Right atrium auricular region (tissue), 2 donors: ENCODE measurements around the gene HSD17B12. TPM values are rescaled to one million over a fixed set of nuclear protein-coding genes. Genes with fewer than 3 reads are reported as not detected.

ENCODE experiments used
- DNase-seq: peaks from one replicate; pipeline ENCODE4 v3.0.0-alpha.2; 2019; ENCODE audit warnings: low spot score
- H3K27ac ChIP-seq, 2 donors: fragments of 200-600 bp; sonication (generic); 1 replicate in 1 of 2; 2 replicates in 1 of 2; pipeline ENCODE4 v1.5.1; 2016 to 2019
- H3K27me3 ChIP-seq, 2 donors: fragments of 200-600 bp; sonication (generic); one replicate each; pipeline versions ENCODE4 v1.5.1 to v1.6.0; 2017 to 2019
- H3K36me3 ChIP-seq: fragments of 200-600 bp; sonication (generic); one replicate; pipeline ENCODE4 v1.5.1; 2016
- H3K4me1 ChIP-seq, 2 donors: fragments of 200-600 bp; sonication (generic); one replicate each; pipeline versions ENCODE4 v1.5.1 to v1.6.0; 2017 to 2019
- H3K4me3 ChIP-seq, 2 donors: fragments of 200-600 bp; sonication (generic); 1 replicate in 1 of 2; 2 replicates in 1 of 2; pipeline ENCODE4 v1.5.1; 2017 to 2019; ENCODE audit warnings: mild to moderate bottlenecking in 1 of 2, moderate library complexity in 1 of 2
- H3K9me3 ChIP-seq, 2 donors: fragments of 200-600 bp; sonication (generic); one replicate each; pipeline ENCODE4 v1.5.1; 2019
- total RNA-seq, 2 donors: library from RNA; depleted of rRNA; stranded (reverse); fragments of >200 nt; gene quantifications; one replicate each; pipeline ENCODE4 v1.1.0, GENCODE V29; 2016
- TF ChIP-seq, protein P1 (sequence below), 2 donors: fragments of 200-600 bp; sonication (generic); IDR thresholded peaks; one replicate each; pipeline ENCODE4 v1.5.1; 2019; ENCODE audit warnings: antibody characterized with exemption in 2 of 2

Gene HSD17B12
- total RNA-seq, 2 donors from 2014 or later = 61.4 to 108 TPM

DNA sequence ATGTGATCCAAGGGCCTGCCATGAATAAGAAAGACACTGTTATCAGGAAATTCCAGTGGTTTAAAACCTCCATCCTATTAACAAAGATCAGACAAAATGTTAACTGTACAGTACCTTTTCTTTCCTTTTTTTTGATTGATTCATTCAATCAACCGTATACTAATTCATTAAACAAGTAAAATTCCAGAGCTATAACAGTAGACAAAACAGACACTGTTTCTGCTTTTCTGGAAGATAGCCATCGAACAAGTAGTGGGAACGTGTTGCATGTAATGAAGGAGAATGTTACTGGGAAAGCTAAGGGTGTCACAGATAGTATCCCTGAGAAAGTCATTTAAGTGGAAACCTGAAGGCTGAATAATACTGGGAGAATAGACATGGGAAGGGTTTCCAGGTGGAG, 126.4 kb downstream of the HSD17B12 start:
- H3K4me1 ChIP-seq = no peaks in the 10 kb centered on the region
- TF ChIP-seq, protein P1, sequence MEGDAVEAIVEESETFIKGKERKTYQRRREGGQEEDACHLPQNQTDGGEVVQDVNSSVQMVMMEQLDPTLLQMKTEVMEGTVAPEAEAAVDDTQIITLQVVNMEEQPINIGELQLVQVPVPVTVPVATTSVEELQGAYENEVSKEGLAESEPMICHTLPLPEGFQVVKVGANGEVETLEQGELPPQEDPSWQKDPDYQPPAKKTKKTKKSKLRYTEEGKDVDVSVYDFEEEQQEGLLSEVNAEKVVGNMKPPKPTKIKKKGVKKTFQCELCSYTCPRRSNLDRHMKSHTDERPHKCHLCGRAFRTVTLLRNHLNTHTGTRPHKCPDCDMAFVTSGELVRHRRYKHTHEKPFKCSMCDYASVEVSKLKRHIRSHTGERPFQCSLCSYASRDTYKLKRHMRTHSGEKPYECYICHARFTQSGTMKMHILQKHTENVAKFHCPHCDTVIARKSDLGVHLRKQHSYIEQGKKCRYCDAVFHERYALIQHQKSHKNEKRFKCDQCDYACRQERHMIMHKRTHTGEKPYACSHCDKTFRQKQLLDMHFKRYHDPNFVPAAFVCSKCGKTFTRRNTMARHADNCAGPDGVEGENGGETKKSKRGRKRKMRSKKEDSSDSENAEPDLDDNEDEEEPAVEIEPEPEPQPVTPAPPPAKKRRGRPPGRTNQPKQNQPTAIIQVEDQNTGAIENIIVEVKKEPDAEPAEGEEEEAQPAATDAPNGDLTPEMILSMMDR (IDR thresholded peaks at IDR 0.05) = no peak
- no peak overlapping the region for H3K4me3 ChIP-seq
- H3K27me3 ChIP-seq = no peaks in the 10 kb centered on the region
- H3K9me3 ChIP-seq = no peaks in the 10 kb centered on the region
- no peak for DNase-seq
- H3K36me3 ChIP-seq = no peaks in the 10 kb centered on the region
- no peak overlapping the region for H3K27ac ChIP-seq

DNA sequence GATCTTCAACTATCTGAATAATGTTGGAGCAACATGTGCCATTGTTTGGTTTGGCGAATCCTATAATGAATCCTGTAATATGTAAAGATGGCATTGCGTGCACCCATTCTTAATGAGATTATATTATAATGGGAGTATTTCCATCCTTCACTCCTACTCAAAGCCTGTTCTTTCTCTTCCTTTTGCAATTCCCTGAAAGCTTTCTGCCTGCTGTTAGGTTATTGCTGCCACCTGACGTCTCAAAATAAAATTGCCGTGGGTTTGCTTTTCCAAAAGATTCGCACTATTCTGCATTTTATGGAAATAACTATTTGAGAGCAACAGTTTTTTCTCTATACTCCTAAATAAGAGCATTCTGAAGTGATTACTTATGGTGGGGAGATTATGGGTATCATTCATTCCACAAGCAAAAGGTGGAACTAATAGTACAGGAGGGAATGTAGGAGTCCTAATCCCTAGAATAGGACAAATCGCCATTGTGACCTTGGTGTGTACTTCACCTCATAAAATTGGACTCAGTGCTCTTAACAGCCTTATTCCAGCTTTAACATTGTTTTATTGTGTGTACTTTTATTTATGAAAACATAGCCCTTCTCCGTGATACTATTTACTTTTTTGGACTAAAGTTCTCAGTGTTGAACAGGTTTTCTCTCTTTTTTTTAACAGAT, 130.5 kb downstream of the HSD17B12 start:
- H3K36me3 ChIP-seq = peaks cover 7% of the 10 kb centered on the region
- no peaks in the 10 kb centered on the region for H3K9me3 ChIP-seq
- H3K27me3 ChIP-seq = no peaks in the 10 kb centered on the region
- DNase-seq = no peak
- TF ChIP-seq, protein P1 (IDR thresholded peaks at IDR 0.05) = peak; percentile 15 to 57
- H3K4me1 ChIP-seq = no peaks in the 10 kb centered on the region
- no peak overlapping the region for H3K4me3 ChIP-seq
- H3K27ac ChIP-seq = no peak overlapping the region

DNA sequence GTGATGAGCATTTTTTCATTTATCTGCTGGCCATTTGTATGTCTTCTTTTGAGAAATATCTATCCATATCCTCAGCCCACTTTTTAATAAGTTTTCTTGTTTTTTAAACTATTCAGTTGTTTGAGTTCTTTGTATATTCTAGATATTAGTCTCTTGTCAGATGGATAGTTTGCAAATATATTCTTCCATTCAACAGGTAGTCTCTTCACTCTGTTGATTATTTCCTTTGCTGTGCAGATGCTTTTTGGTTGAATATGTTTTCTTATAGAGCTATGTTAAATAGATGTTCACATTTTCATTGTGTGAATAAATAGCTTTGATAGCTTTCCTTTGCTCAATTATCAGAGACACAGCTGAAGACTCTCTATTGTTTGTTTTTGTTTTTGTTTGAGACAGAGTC, 131.9 kb downstream of the HSD17B12 start:
- no peak overlapping the region for H3K4me3 ChIP-seq
- H3K9me3 ChIP-seq = no peaks in the 10 kb centered on the region
- H3K36me3 ChIP-seq = peaks cover 7% of the 10 kb centered on the region
- no peaks in the 10 kb centered on the region for H3K27me3 ChIP-seq
- no peak for DNase-seq
- no peak overlapping the region for H3K27ac ChIP-seq
- TF ChIP-seq, protein P1 (IDR thresholded peaks at IDR 0.05) = no peak
- no peaks in the 10 kb centered on the region for H3K4me1 ChIP-seq

DNA sequence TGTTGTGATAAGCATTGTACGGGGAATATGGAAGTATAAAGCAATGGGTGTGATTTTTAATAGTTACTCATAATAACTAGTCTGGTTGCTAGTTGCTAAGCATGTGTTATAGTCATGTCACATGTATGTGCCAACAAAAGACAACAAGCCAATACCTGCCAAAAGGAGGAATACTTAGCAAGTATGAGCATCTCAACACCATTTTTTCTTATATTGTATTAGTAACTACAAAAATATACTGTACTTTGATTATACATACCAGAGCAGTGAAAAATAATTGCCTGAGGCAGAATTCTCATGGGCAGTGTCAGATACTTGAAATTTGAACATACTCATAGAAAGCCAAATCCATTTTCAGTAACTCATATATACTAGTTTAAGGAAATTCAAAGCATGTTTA, 137.7 kb downstream of the HSD17B12 start:
- Histone ChIP-seq H3K4me3 (no peak overlapping the region), H3K27ac (no peak overlapping the region), H3K4me1 (no peaks in the 10 kb centered on the region), H3K27me3 (no peaks in the 10 kb centered on the region), H3K36me3 (peaks cover 7% of the 10 kb centered on the region), H3K9me3 (no peaks in the 10 kb centered on the region)
- DNase-seq = no peak
- TF ChIP-seq, protein P1 (IDR thresholded peaks at IDR 0.05) = no peak

DNA sequence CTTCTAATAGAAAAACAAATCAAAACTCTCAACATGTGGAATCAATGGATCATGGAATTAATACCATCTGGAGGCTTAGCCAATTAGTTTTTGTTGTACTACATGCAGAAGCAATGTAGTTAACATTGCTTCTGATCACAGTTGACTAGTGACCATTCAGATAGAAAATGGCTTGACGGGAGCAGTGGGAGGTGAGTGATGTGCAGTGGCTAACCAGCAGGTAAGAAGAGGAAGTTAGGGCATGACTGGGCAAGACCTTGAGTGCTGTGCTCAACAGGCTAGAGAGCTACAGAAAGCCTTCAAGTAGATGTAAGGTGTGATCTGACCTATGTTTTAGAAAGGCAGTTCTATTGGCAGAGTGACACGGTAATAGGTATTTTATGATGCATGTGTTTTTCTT, 139.4 kb downstream of the HSD17B12 start:
- no peak for DNase-seq
- Histone ChIP-seq H3K27me3 (no peaks in the 10 kb centered on the region), H3K36me3 (peaks cover 7% of the 10 kb centered on the region), H3K4me1 (no peaks in the 10 kb centered on the region), H3K27ac (no peak overlapping the region), H3K4me3 (no peak overlapping the region), H3K9me3 (no peaks in the 10 kb centered on the region)
- TF ChIP-seq, protein P1 (IDR thresholded peaks at IDR 0.05) = no peak

DNA sequence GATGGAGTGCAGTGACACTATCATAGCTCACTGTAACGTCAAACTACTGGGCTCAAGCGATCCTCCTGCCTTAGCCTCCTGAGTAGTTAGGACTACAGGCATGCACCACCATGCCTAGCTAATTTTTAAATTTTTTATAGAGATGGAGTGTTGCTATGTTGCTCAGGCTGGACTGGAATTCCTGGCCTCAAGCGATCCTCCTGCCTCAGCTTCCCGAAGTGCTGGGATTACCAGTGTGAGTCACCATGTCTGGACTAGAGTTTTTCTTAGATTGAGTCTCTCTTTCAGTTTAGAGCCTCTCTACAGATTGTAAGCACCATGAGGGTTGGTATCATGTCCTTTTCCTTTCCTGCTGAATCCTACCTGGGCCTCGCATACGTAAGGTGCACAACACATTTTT, 142.8 kb downstream of the HSD17B12 start:
- Histone ChIP-seq H3K36me3 (no peaks in the 10 kb centered on the region), H3K4me1 (no peaks in the 10 kb centered on the region), H3K27me3 (no peaks in the 10 kb centered on the region), H3K27ac (no peak overlapping the region), H3K4me3 (no peak overlapping the region), H3K9me3 (no peaks in the 10 kb centered on the region)
- TF ChIP-seq, protein P1 (IDR thresholded peaks at IDR 0.05) = no peak
- no peak for DNase-seq
